HS-5 (cell line): ENCODE measurements around the gene POLDIP3.

Source experiments
- DNase-seq: peaks from one replicate; pipeline ENCODE4 v3.0.0-alpha.2; 2012; ENCODE audit warnings: low read depth

Gene POLDIP3, protein sequence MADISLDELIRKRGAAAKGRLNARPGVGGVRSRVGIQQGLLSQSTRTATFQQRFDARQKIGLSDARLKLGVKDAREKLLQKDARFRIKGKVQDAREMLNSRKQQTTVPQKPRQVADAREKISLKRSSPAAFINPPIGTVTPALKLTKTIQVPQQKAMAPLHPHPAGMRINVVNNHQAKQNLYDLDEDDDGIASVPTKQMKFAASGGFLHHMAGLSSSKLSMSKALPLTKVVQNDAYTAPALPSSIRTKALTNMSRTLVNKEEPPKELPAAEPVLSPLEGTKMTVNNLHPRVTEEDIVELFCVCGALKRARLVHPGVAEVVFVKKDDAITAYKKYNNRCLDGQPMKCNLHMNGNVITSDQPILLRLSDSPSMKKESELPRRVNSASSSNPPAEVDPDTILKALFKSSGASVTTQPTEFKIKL

DNA sequence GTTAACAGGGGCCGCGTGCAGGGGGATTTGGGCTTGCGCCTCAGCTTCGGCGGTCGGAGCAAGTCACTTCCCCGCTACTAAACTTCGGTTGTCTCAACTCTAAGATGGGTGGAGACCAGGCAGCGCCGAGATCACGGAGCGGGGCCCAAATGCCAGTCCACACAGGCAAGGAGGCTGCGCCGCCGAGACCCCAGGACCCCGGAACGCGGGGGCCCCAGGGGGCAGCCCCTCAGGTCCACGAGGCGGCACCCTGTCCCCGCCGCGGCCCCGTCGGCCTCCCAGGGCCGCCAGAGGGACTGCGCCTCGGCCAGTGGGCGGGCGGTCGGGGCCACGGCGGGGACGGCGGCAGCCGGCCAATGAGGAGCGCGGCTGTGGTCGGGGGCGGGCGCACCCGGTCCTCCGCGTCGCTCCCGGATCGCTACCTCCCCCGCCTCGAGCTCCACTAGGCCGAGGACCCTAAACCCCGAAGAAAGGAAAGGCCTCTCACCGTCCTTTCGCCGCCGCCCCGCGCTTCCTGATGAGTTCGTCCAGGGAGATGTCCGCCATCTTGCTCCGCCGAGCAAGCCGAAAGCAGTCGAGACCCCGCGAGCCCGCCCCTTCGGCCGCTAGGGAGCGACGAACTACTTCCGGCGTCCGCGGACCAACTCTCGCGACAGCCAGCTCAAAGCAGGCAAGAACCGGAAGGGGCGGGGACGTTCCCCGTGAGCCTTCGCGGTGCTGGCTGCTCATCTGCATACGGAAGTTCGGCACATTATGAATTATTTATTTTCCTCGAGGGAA, at the start of gene POLDIP3:
POLDIP3 (minus strand) TSS at position 572 of the 780 bp plus-strand sequence; CDS start at position 546, 26 bp downstream.
- DNase-seq = peak; percentile 95

DNA sequence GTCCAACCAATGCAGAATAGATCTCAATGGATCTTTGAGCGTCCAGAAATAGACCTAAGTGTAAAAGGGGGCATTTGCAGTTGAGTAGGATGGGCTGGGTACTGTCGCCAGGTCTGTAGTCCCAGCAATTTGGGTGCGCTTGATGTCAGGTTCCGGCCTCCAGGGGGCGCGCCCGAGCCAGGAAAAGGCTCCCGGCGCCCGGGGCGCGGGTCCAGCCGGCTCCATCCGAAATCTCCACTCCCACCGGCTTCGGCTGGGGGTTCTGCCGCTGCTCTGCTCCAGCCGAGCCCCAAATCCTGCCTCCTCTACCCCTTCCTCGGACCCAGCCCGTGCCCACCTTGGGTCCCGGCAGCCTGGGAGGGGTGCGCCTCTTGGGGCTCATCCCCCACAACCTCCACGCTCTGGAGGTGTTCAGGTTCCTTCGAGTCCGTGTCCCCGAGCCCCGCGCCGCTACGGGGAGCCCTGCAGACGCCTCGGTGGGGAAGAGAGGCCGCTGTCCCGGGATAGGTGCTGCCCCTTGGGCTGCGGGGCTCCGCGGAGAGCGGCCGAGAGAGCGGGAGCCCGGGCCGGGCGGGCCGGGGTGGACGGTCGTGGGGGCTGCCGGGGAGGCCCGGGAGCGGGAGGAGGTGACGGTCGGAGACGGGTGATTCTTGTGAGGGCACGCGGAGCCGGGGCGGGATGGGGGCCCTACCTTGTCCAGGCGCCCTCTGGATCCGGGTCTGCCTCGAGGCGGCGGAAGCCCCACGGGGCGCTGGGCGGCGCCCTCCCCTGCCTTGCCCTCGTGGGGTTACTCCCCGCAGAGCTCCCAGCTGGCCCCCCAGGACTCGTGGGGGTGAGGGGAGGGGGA, 47.5 kb upstream of the POLDIP3 start:
- no peak for DNase-seq

DNA sequence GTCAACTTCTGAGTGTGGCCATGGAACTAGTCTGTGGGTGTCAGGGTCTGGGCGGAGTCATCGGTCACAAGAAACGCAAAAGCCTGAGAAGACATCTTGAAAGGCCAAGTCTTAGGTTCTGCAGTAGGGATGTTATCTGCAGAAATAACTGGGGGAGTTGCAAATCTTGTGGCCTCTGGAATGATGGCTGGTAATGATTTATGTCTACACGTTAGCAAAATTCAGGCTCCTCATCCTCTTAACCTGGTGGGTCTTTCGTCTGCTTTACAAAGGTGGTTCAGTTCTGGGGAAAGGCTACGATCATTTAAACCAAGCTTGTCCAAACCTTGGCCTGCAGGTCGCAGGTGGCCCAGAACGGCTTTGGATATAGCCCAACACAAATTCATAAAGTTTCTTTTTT, 41.9 kb upstream of the POLDIP3 start:
- no peak for DNase-seq

DNA sequence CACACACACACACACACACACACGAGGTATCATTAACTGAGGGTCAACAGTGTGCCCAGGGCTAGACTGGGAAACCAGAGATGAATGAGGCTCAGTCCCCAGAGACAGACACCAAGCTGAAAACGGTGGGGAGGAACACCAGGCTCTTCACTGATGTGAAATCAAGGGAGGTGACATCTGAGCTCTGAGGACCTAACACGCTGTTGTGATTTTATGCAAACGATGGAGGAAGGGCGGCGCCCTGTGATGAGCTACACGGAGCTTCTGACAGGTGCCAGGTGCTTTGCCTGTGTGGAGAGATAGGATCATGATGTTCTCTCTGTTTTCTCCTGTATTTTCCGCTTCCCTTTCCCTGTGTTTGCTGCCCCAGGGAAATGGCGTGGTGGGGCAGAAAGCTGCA, 41.0 kb upstream of the POLDIP3 start:
- no peak for DNase-seq

DNA sequence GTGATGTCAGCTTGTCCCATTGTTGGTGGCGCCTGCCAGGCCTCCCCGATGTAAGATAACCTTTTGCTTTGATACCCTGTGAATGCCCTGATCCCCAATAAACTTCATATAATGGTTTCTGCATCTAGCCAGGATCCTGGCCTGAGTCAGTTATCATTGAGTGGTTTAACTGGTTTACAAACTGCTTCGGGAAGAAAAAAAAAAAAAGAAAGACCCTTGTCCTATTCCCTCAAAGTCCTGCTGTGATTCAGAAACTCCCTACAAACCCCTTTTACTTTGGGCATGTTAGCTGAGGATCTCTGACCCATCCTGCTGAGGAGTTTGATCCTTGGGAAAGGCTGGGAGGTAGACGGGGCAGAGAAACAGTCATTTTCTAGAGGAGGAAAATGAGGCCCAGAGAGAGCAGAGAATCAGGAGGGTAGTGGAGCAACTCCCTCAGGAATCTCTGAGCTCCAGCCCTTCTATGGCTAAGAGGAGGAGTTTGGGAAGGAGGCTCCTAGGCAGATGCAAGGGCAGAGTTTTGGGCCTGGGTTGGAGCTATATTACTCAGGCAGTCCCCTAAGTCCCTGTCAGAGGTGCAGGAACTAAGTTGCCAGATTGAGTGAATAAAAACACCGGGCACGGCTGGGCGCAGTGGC, 39.9 kb upstream of the POLDIP3 start:
- no peak for DNase-seq

DNA sequence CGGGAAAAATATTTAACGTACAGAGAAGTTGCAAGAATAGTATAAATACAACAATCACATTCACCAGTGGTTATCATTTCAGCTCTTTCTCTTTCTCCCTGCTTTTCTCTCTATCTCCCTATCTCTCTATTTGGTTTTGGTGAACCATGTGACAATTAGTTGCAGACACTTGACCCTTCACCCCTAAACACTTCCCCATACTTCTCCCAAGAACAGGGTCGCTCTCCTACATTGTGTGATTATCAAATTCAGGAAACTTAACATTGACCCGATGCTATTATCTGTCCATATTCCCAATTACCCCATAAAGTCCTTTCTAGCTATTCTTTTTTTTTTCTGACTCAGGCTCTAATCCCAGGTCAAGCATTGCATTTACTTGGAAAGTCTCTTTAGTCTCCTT, 39.3 kb upstream of the POLDIP3 start:
- no peak for DNase-seq

DNA sequence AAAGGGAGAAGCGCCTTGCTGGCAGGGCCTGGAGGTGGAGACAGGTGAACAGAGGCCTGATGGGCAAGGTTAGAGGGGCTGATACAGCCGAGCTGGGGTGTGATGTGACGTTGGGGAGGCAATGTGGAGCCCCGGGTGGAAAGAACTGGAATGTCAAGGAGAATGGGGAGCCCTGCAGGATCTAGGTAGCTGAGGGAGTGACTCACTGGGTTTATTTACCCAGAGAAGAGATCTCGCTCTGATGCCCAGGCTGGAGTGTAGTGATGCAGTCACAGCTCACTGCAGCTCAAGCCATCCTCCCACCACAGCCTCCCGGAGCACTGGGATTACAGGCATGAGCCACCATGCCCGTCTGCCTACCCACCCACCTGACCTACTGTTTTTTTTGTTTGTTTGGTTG, 36.5 kb upstream of the POLDIP3 start:
- no peak for DNase-seq

DNA sequence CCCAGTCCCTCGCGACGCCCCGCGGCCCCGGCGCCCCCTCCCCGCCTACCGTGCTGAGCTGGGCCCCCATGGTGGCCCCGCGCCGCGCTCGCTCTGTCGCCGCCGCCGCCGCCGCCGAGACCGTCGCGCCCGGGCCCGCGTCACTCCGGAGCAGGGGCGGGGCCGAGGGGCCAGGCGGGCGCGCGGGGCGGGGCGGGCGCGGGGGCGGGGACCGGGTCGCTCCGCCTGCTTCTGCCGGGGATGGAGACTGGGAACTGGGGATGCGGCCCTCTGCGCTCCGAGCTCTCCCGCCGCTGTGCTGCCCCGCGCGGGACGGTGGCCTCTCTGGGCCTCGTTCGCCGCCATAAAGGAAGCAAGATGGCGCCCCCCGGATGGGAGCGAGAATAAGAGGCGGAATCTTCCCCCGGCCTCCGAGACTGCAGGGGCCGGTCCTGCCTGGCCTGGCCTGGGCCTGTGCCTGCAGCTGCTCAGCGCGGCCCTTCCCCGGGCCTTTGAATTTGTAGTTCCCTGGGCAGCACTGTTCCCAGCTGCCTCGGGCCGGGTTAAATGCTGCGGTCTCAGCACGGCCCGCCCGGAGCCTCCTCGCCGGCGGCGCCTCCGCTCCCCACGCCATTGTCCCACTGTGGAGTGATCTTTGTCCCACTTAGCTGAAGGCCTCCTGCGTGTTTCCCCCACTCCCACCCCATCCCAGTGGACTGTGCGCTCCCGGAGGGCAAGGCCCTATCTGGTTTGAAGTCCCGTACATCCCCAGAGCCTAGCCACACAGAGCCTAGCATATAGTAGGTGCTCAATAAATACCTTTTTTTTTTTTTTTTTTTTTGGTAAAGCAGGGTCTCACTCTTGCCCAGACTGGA, 34.8 kb upstream of the POLDIP3 start, which contains the start of gene CYB5R3:
CYB5R3 (minus strand) TSS at position 147 of the 854 bp plus-strand sequence; CDS start at position 70, 77 bp downstream.
- DNase-seq = peak; percentile 29

DNA sequence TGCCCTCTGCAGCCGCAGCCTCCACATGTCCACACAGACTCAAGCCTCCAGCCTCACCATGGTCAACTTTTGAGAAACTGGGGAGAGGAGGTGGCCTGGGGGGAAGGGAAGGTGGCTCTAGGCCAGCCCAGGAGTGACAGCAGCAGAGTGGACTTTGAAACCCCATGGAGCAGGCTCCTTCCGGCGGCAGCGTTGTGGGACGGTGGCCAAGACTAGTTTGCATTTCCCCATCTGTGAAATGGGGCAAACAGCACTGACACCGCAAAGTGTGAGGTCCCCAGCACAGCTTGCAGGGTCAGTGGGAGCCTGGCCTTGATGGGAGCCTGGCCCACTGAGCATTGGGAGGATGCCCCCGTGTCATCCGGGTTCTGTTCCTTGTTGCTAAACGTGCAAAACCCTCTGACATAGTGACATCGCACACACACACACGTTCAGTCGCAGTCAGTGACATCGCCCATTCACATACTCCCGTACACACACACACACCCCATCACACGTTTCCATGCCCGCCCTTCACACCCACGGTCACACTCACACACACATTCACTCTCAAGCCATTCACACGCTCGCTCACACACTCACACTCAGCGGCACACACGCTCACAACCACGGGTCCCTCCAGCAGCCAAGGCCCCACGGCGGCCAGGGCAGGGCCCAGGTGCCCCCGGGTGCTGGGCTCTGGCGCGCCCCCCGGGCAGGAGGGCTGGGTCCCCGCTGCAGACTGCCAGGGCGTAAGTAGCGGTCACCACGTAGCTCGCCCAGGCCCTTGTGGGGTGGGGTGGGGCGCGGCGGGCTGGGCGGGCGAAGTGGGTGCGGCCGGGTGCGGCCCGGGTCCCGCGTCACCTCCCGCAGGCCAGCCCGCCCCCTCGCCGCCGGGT, 33.9 kb upstream of the POLDIP3 start:
- DNase-seq = no peak

DNA sequence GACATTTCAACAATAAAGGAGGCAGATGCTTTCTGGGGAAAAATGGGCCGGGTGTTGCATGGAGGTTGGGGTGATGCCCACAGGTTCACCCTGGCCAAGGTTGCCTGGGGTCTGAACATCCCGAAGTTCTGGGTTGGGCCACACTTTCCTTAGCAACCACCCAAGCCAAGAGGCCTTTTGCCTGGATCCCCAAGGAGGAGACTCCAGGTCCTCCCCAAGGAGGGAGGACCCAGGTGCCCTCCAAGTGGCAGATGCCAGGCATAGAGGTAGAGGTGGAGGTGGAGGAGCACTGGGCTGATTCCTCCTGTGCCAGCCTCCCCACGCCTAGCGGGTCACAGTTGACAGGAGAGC, 33.3 kb upstream of the POLDIP3 start:
- DNase-seq = no peak

DNA sequence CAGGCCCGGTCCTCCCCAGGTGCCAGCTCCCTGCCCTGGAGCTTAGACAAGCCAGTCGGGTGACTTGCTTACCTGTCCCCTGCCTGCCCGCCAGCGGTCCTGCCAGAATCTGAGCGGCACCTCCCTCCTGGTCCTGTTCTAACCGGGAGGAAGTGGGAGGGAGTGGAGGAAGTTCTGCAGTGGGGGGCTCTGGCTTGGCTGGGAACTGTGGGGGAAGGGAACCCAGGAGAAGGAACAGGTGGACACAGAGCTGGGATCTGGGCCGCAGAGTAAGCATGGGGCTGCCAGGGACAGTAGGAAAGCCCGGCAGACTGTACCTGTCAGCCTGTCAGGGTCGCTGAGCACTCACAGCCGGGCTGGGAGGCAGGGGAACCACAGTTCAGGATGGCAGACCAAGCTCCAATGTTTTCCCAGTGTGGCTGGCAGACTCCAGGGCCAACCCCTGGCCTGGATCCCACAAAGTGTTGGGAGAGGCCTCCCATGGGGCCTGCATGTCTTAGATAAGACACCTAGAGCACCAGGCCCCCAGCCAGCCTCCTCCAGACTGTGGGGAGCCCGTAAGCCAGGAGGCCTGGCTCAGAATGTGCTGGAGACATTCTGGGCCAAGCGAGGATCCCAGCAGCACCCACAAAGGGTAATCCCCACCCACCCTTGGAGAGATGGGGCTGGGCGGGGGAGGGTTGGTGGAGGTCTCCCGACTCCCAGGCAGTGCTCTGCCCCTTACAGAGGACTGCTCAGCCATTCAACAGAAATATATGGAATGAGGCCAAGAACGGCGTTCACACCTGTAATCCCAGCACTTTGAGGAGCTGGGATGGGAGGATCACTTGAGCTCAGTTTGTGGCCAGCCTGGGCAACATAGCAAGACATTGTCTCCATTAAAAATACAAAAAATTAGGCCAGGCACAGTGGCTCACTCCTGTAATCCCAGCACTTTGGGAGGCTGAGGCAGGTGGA, 32.2 kb upstream of the POLDIP3 start:
- no peak for DNase-seq

DNA sequence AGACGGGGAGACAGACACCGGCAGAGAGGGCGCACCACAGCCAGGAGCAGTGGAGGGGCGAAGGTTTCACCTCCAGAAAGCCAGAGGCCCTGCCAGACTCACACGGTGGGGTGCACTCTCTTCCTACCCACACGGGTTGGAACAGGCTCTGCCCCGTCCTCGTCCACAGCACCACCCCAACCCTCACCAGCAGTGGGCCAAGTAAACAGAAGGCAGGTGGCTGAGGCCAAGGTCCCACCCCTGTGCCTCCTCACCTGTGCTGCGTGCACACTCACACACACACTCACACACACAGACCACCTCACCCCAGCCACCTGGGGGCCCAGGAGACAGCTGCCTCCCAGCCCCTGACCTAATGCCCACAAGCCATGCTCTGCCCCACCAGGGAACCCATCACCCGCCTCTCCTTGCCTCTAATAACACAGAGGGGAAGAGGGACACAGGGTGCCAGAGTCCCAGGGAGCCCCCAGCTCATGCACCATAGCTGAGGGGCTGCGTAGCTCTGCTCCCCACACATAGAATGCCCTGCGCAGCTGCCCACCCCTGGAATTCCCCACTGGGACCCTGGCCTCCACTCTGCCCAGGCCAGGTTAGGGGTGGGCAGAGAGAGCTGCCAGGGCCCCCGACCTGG, 31.4 kb upstream of the POLDIP3 start:
- DNase-seq = no peak

DNA sequence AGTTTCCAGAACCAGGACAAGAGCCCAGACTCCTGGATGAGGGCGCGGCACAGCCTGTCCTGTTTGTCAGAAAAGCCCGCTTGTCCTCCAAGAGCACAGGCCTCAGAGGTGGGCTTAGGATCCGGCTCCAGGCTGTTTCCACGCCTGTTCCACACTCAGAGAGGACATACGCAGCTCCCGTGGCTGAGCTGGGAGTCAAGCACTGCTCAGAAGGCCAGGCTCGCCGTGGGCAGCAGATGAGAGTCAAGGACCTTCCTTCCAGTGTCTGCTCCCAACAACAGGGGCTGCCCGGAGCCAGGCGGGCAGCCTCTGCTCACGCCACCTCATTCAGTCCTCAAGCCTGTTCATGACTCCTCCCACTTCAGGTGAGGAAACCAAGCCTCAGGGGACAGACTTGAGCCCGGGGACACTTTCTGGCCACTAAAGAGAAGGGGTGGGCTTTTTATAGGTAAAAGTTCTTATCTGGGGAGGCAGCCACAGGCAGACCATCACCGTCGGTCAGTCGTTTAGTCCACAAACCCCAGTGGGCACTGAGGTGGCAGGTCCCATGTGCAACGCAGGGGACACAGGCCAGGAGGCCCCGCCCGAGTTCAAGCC, 30.8 kb upstream of the POLDIP3 start:
- DNase-seq = no peak

DNA sequence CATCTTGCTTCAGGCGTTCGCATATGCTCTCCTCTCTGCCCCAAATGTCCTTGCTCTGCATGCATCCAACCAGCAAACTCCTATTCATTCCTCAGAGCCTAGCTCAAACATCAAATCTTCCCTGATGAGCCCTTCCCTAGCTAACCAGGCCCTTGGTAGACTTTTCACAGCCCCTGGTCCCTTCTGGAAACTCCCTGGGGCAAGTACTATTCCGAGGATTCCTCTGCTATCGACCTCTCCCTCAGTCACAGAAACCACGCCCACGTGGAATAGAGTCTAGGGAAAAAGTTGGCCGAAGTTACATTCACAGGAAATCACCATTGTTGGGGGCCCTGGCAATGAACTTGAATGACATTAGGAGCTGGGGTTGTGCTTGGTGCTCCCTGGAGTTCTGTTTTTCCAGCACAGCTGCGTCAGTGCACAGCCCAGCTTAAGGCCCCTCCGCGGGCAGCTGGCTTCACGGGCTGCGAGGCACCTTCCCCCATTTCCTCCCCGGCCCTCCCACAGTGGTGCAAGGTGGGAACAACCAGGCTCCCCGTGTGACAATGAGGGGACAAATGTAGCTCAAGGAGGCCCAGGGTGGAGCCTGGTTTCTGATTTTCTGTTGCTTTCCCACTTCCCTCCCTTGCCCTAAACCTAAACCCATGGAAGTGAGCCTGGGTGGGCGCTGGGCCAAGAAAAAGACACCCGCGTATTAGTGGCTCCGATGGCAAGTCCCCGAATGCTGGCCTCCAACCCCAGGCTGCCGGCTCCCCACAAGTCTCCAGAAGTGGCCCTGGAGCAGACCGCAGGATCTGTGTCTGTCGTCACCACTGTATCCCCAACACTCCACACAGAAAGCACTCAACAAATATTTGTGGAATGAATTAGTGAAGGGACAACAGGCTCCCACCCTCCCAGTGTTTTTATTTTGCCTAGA, 30.0 kb upstream of the POLDIP3 start:
- no peak for DNase-seq

DNA sequence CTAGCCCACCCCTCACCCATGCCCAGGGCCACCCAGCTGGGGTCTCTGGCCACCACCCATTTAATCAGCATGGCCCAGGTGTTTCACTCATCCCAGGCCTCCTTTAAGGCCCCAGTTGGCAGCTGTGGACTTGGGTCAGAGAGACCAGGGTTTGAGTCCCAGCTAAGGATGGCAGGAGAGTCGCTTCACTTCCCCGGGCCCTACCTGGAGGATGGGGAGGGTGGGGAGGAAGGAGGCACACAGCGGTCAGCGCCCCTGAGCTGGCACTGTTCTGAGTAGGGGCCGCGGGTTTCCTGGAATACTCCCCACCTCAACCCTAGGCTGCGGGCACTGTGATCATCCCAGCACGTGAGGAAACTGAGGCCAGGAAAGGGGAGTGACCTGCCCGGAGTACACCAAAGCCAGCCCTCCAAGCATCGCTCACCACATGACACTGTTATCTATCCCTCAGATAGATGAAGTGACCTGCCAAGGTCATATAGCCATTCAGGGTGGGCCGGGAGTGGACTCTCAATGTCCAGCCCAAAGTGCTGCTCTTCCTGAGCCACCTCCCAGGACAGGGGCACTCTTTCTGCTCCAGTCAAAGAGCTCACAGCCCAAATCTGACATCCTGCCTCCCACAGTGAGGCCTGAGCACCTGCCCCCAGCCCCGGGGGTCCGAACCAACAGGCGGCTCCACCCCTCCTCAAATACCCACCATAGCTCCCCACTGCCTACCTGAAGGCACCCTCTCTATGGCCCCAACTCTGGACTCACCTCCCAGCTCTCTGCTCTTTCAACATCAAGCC, 29.1 kb upstream of the POLDIP3 start:
- DNase-seq = no peak
